ENCODE data around the gene AWAT1. TPM values are rescaled to one million over a fixed set of nuclear protein-coding genes. Genes with fewer than 3 reads are reported as not detected.

The AWAT1 gene
- total RNA-seq, 1 experiment from 2014 or later, result not detected

DNA sequence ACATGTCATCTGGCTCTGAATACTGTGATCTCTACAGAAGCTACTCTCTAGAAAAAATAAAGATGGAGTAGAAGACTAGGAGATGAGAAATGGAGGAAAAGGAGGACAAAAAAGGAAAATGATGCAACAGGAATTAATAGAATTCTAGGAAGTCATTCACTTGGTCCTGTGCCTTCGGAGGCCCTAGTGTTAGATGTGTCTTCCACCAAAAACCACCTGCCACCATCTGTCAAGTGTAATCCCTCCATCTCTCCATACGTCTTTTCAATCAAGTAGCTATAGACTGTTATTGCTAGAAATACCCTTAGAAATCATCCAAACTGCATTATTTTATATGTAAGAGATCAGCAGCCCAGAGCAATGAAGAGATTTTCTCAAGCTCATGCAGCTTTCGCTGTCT, 44.6 kb downstream of the AWAT1 start:
- Histone ChIP-seq H2BK5ac (ENCODE audit: insufficient read length, low read length) (no peak overlapping the region), H3T11ph (ENCODE audit: low read length) (no peak overlapping the region), H2BK12ac (ENCODE audit: insufficient read length, low read depth, low read length) (no peak overlapping the region), H3K79me1 (ENCODE audit: insufficient read depth, low read depth, low read length, poor library complexity, severe bottlenecking) (no peaks in the 10 kb centered on the region), H3K79me2 (ENCODE audit: insufficient read depth, low read length) (no peaks in the 10 kb centered on the region), H2BK15ac (ENCODE audit: low read depth, low read length) (no peak overlapping the region), H4K20me1 (ENCODE audit: control insufficient read depth, insufficient read depth, insufficient read length) (no peaks in the 10 kb centered on the region), H2BK20ac (ENCODE audit: low read depth, low read length, poor library complexity, severe bottlenecking) (no peak overlapping the region), H3K4me2 (ENCODE audit: insufficient read depth, insufficient read length, low read length) (no peak overlapping the region), H3K4ac (ENCODE audit: low read depth, low read length) (no peak overlapping the region), H4K91ac (ENCODE audit: insufficient read length, low read depth, low read length) (no peak overlapping the region), H3K9ac (ENCODE audit: extremely low read depth, insufficient read length, low read length) (no peak overlapping the region), H3K27me3 (ENCODE audit: insufficient read depth, low read length) (no peaks in the 10 kb centered on the region), H3K23ac (ENCODE audit: insufficient read length, low read depth, low read length) (no peak overlapping the region), H2AK5ac (ENCODE audit: insufficient read length, low read length) (no peak overlapping the region), H3K9me3 (ENCODE audit: control insufficient read depth, low read depth, low read length) (peaks cover 59% of the 10 kb centered on the region), H3K23me2 (ENCODE audit: insufficient read length, low read depth, low read length, poor library complexity, severe bottlenecking) (no peaks in the 10 kb centered on the region), H4K8ac (replicated peaks; ENCODE audit: insufficient read length, low read depth, low read length) (no peak overlapping the region), H2BK120ac (ENCODE audit: low read depth, low read length, poor library complexity, severe bottlenecking) (no peak overlapping the region), H2AFZ (ENCODE audit: low read length) (no peak overlapping the region), H3K18ac (ENCODE audit: insufficient read length, low read depth, low read length) (no peak overlapping the region), H3K56ac (ENCODE audit: insufficient read length, low read depth, low read length) (no peak overlapping the region), H3K14ac (ENCODE audit: insufficient read depth, low read length) (no peak overlapping the region), H3K27ac (ENCODE audit: insufficient read length, low read depth, low read length) (no peak overlapping the region), H4K5ac (ENCODE audit: insufficient read length, low read depth, low read length) (no peak overlapping the region), H3K4me1 (ENCODE audit: insufficient read depth, low read length) (no peaks in the 10 kb centered on the region)
- no CpG with 5 or more reads among the region's 3 CpGs for WGBS (ENCODE audit: extremely low coverage, insufficient read length, low lambda C conversion rate)
- Mint-ChIP-seq H3K27me3 (ENCODE audit: low read depth) (no peaks in the 10 kb centered on the region; the same call in 1 of the 2 replicates), H3K9me3 (peaks cover 76 to 80% of the 10 kb centered on the region in 2 experiments), H3K27ac (no peak overlapping the region), H3K36me3 (ENCODE audit: insufficient read depth in 1 of 3, low read depth in 3 of 3) (peaks cover 3 to 19% (median 7%) of the 10 kb centered on the region in 3 experiments; a peak in 5 of 7 replicates), H3K4me3 (no peak overlapping the region), H3K4me1 (no peaks in the 10 kb centered on the region)
- TF ChIP-seq CTCF (conservative IDR thresholded peaks at IDR 0.05), result no peak
- no peak for DNase-seq
